Islet precursor cell (in vitro differentiated cells): Measurements from ENCODE around the gene KLHDC8B.

ENCODE experiments used
- DNase-seq: peaks from one replicate; pipeline ENCODE4 v3.0.0-alpha.2; 2018

The KLHDC8B gene

DNA sequence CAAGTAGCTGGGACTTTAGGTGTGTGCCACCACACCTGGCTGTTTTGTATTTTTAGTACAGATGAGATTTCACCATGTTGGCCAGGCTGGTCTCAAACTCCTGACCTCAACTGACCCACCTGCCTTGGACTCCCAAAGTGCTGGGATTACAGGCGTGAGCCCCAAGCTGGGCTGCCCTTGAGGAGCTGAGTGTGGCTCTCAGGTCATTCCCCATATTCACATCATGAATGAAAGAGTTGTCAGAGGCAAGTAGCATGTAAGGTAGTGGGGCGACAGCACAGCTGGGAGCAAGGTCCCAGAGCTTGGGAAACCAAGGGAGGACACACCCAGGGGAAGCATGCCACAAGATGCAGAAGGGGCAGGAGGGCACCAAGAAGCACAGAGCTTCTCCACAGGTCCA, 10.2 kb upstream of the KLHDC8B start:
- no peak for DNase-seq

- DNase-seq: no peak
These were observed 9.4 kb upstream of the KLHDC8B start for GRCh38 chr3:49161808-49162530.

- DNase-seq: no peak
These were observed 8.5 kb upstream of the KLHDC8B start for GRCh38 chr3:49162751-49163419.

- no peak for DNase-seq
These were observed 7.8 kb upstream of the KLHDC8B start for GRCh38 chr3:49163609-49164008.

DNA sequence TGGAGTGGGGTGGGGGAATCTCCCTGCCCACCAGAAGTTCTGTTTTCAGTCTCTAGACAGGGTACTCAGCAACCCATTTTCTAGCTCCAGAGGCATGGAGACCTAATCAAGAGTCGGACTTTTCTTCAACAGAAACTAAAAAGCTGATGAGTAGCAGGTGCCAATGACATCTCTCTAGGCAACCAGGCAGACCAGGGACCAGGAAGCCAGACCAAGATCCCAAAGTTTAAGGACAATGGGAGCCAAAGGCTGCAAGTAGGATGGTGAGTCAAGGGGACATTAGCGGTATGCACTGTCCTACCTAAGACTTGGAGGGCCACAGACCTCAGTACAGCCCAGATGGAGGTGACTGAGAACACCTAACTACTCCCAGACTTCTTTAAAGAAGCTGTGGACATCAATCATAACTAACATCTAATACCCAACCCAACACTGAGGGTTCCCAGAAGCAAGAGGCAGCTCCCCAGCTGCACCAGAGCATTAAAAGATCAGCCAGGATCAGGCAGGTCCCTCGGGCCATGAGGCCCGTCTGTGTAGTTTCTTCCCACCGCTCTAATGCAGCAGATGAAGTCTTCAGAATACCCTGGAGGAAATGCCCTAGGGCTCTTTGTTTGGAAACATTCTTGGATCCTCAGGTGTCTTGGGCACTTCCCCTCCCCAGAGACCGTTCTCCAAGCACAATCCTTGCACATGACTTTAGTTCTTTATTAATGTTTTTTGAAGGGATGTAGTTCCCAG, 6.2 kb upstream of the KLHDC8B start:
- no peak for DNase-seq

DNA sequence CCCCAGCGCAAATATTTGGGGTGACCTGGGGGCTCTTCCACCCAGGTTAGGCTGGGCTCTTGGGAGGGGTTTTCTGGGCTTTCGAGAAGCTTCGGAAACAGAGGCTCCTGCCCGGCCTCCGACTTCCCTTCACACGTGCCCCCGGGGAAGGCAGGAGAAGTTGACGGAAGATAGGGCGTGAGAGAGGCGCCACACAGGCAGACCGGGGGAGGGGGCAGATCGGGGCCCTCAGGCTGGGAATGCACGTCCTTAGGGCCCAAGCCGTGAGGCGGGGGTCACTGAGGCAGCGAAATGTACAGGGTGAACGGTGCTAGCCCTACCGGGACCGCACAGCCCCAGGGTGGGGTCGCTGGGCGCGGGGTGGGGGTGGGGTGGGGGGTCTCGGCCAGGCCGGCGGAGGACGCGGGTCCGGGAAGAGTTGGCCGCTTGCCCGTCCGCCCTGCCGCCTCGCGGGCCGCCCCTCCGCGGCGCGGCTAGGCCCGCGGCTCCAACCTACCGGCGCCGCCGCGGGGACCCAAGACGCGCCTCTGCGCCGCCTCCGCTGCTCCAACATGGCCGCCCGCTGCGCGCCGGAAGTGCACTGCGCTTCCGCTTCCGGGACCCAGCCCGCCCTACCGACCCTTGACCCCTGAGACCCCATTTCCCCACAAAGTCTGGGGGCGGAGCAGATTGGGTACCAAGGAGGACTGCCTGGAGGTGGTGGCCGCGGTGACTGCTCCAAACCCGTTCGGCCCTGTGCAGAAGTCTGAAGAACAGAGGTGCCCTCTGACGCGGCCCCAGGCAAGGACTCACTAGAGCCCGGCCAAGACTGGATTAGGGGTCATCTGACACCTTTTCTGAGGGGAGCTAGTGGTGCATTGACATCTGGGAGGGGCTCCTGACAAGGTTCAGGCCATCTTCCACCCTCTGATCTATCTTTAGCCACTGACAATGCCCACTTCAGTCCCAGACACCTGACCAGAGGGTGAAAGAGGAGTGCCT, 5.3 kb upstream of the KLHDC8B start, which contains the start of gene CCDC71:
Gene CCDC71, minus strand, starts transcription at position 561 of the 981 bp plus-strand sequence. CDS start 2,123 bp downstream, outside the sequence.
- DNase-seq: peak; percentile 73

GRCh38 chr3:49166752-49167556, 4.4 kb upstream of the KLHDC8B start:
- no peak for DNase-seq

DNA sequence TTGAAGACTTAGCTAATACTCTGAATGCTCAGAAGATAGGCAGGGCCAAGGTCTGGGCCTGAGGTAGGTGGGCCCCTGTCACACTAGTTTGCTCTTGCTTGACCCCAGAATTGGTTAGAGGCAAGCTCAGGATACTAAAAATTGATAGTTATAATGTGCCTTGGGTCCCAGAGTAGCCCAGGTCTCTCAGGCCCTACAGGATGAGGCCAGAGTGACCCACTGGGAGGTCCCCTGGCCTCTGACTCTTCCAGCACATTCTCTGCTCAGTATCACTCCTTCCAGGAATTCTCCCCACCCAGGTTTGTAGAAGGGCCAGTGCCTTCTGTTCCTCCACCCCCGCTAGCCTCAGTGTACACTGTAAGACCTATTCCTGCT, 667 bp upstream of the KLHDC8B start:
- DNase-seq: no peak

DNA sequence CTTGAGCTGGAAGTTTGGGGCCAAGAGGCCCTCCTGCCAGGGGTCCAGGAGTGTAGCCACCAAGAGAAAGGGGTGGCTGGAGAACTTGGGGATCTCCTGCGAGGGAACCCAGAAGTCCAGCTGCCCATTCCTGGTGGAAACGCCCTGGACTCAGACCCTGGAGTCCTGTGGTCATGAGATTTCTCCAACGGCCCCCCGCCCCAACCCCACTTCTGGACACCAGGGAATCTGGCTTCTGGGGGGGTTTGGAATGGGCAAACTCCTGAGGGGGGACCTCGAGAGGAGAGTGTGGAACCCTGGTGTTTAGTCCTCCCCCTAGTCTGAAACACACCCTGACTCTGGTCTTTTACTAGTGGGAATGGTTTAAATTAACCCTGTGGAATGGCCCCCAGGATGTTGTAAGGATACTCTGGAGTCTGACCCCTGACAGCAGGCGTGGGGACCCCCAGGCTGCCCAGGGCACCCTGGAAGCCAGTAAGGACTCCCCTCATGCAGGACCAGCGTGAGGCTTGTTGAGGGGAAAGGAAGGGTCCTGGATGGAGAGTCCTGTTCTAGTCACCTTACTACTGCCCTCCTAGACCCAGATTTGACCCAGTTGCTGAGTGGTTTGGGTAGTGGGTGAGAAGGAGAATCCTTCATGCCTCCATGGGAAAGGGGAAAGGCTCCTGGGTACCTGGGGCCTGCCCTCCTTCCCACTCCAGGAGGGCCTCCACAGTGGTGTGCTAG, 540 bp downstream of the KLHDC8B start:
- DNase-seq: no peak

GRCh38 chr3:49172551-49173041, 1.2 kb downstream of the KLHDC8B start:
- no peak for DNase-seq

DNA sequence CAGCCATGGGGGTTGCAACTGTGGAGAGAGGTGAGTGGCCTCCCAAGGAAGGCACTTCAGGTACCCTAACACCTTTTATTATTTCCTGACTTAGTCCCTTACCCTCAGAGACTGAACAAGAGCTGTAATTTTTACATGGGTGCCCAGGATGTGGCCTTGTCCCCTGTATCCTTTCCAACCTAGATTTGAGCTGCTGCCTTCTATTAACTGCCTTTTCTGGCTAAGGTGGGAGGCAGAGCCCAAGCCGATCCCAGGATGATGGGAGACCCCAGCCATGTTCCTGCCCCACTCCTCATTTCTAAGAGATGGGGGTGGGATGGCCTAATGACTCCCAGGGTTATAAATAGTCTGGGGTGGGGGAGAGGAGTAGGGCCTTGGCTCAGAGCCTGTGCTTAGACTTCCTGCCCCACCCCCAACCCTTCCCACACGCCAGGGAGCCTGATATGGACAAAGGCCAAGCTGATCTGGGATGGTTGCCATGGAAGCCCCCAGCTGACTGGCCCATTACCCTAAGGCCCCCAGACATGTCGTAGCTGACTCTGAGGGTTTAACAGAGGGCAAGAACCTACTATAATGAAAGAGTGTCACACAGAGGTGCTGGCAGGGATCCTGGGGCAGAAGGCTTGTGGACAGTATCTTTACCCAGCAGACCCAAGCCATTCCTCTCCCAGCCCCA, 1.9 kb downstream of the KLHDC8B start:
- no peak for DNase-seq

DNA sequence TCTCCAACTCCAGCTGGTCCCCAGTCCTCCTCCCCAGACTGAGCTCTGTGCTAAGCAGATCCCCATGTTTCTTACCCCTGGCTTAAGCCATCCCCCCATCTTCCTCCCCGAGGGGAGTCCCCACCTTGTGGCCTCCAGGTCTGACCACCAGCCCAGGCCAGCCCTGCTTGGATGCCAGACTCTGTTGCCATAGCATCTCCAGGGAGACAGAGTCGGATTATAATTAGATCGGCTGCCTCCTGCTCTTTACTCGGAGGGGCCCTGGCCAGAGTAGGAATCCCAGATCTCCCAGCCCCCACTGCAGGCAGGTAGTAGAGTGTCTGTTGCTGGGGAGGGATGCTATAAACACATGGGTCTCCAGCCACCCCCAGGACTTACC, 2.4 kb downstream of the KLHDC8B start:
- no peak for DNase-seq

- DNase-seq: no peak
These were observed 3.1 kb downstream of the KLHDC8B start for GRCh38 chr3:49174397-49174985.

- no peak for DNase-seq
These were observed 4.1 kb downstream of the KLHDC8B start for GRCh38 chr3:49175530-49175929.

DNA sequence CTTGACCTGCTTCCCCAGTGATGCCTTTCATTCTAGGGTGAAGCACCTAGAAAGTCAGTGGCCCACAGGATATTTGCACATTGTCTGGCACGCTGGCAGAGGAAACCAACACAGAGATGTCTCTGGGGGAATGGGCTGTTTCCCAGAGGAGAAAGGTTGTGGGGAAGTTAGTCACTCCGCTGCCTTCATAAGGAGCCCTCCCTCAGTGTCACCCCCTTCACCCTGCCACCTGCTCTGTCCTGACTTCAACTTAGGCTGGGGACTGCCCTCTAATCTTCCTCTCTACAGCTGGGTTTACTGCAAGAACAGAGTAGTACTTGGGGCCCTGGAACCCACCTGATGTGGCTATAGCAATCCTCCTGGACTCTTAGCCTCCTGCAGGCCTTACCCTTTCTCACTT, 5.7 kb downstream of the KLHDC8B start:
- no peak for DNase-seq

GRCh38 chr3:49180116-49180515, 8.7 kb downstream of the KLHDC8B start:
- DNase-seq: no peak

DNA sequence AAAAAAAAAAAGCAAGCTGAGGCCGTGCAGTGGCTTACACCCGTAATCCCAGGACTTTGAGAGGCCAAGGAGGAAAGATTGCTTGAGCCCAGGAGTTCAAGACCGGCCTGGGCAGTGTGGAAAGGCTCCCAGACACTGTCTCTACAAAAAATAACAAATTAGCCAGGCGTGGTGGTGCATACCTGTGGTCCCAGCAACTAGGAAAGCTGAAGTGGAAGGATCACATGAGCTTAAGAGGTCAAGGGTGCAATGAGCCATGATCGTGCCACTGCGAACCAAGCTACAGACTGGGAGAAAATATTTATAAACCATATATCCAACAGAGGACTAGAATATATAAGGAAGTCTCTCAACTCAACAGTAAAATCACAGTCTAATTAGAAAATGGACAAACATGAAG, 10.0 kb downstream of the KLHDC8B start:
- no peak for DNase-seq

GRCh38 chr3:49182682-49183081, 11.3 kb downstream of the KLHDC8B start:
- DNase-seq: no peak

- no peak for DNase-seq
These were observed 12.5 kb downstream of the KLHDC8B start for GRCh38 chr3:49183873-49184272.

- DNase-seq: no peak
These were observed 20.3 kb downstream of the KLHDC8B start for GRCh38 chr3:49191741-49192140.
